GM12878 (cell line): Measurements from ENCODE around the gene UBE2O. TPM values are rescaled to one million over a fixed set of nuclear protein-coding genes. Genes with fewer than 3 reads are reported as not detected.

Experiments used
- BRCA1 ChIP-seq: IDR thresholded peaks from 2 replicates; pipeline ENCODE4 v1.6.1; 2011; ENCODE audit warnings: low read depth, low read length, improper control_type of control experiment
- HDGF ChIP-seq: fragments of 450-650 bp; IDR thresholded peaks from 2 replicates; pipeline ENCODE4 v1.6.1; 2016; ENCODE audit warnings: antibody characterized with exemption
- IKZF1 ChIP-seq: fragments of 450-650 bp; conservative IDR thresholded peaks from 2 replicates; pipeline ENCODE4 v1.6.1; 2017; ENCODE audit warnings: antibody characterized with exemption, mild to moderate bottlenecking
- MYB ChIP-seq: fragments of 150-350 bp; IDR thresholded peaks from 2 replicates; pipeline ENCODE4 v1.6.1; 2014; ENCODE audit warnings: mild to moderate bottlenecking, low read depth, low read length, borderline replicate concordance
- PAX8 ChIP-seq: fragments of 450-650 bp; IDR thresholded peaks from 2 replicates; pipeline ENCODE4 v1.6.1; 2017; ENCODE audit warnings: mild to moderate bottlenecking, moderate library complexity
- RB1 ChIP-seq: fragments of 450-650 bp; formaldehyde crosslinking; IDR thresholded peaks from 2 replicates; pipeline ENCODE4 v1.6.1; 2017; ENCODE audit warnings: mild to moderate bottlenecking, borderline replicate concordance
- STAT3 ChIP-seq: IDR thresholded peaks from 2 replicates; pipeline ENCODE4 v1.6.1; 2011; ENCODE audit warnings: low read depth, low read length, improper control_type of control experiment
- YBX1 ChIP-seq: fragments of 450-650 bp; IDR thresholded peaks from 2 replicates; pipeline ENCODE4 v1.6.1; 2016; ENCODE audit warnings: antibody characterized with exemption
- ZSCAN29 ChIP-seq: fragments of 450-650 bp; IDR thresholded peaks from 2 replicates; pipeline ENCODE4 v1.6.1; 2017; ENCODE audit warnings: mild to moderate bottlenecking, moderate library complexity
- polyA plus RNA-seq, 11 experiments: library from polyadenylated mRNA; depleted of rRNA in 4 of 11; unstranded in 6 of 11; stranded (reverse) in 5 of 11; fragments of >200 nt; fragmentation: Nextera tagmentation in 4 of 11; fragmentation: Illumina TruSeq in 1 of 11; extraction: Ambion mirVana in 4 of 11; extraction: Trizol in 1 of 11; gene quantifications; 1 replicate in 1 of 11; 2 replicates in 10 of 11; pipeline versions ENCODE4 v1.2.1 to v1.2.3, GENCODE V29; 2011 to 2016; ENCODE audit warnings: inconsistent platforms in 2 of 11, missing spikeins in 2 of 11, low read depth in 1 of 11
- total RNA-seq, 4 experiments: library from RNA; depleted of rRNA in 3 of 4; stranded (reverse); fragments of >200 nt in 3 of 4; fragmentation: Illumina TruSeq in 1 of 4; extraction: Trizol in 1 of 4; gene quantifications; 2 replicates each; pipeline versions ENCODE4 v1.2.1 to v1.2.3, GENCODE V29; 2013 to 2021
- TF ChIP-seq, protein P1 (sequence below): IDR thresholded peaks from 2 replicates; pipeline ENCODE4 v1.6.1; 2011; ENCODE audit warnings: borderline replicate concordance, low read depth, mild to moderate bottlenecking, moderate library complexity, mixed read lengths, low read length; ENCODE audit not compliant: insufficient read depth; ENCODE audit errors: extremely low read length
- TF ChIP-seq, protein P2 (sequence below): fragments of 450-650 bp; formaldehyde crosslinking; IDR thresholded peaks from 2 replicates; pipeline ENCODE4 v1.5.0; 2022; ENCODE audit warnings: mild to moderate bottlenecking, missing genetic modification characterization
- TF ChIP-seq, protein P3 (sequence below): fragments of 450-650 bp; formaldehyde crosslinking; IDR thresholded peaks from 2 replicates; pipeline ENCODE4 v1.4.0; 2022; ENCODE audit warnings: mild to moderate bottlenecking, moderate library complexity
- TF ChIP-seq, protein P4 (sequence below): fragments of 450-650 bp; IDR thresholded peaks from 2 replicates; pipeline ENCODE4 v1.6.1; 2018; ENCODE audit warnings: mild to moderate bottlenecking, low read depth, moderate library complexity; ENCODE audit not compliant: partially characterized antibody
- TF ChIP-seq, protein P5 (sequence below), 3 experiments: IDR thresholded peaks in 2 of 3; conservative IDR thresholded peaks in 1 of 3; 2 replicates each; pipeline ENCODE4 v1.5.1; 2011; ENCODE audit warnings: low read depth in 3 of 3, low read length in 3 of 3, mild to moderate bottlenecking in 3 of 3, control low read depth in 2 of 3, moderate library complexity in 2 of 3, inconsistent platforms in 1 of 3, mixed read lengths in 1 of 3; ENCODE audit not compliant: control insufficient read depth in 2 of 3, insufficient read depth in 1 of 3; ENCODE audit errors: extremely low read depth in 1 of 3

UBE2O gene
- total and polyA plus RNA-seq, 10 of the 15 experiments (the other 5 are each of a cell fraction or from before 2014, with no cell fraction given), result 2.1 to 39.0 (median 14.1) TPM

DNA sequence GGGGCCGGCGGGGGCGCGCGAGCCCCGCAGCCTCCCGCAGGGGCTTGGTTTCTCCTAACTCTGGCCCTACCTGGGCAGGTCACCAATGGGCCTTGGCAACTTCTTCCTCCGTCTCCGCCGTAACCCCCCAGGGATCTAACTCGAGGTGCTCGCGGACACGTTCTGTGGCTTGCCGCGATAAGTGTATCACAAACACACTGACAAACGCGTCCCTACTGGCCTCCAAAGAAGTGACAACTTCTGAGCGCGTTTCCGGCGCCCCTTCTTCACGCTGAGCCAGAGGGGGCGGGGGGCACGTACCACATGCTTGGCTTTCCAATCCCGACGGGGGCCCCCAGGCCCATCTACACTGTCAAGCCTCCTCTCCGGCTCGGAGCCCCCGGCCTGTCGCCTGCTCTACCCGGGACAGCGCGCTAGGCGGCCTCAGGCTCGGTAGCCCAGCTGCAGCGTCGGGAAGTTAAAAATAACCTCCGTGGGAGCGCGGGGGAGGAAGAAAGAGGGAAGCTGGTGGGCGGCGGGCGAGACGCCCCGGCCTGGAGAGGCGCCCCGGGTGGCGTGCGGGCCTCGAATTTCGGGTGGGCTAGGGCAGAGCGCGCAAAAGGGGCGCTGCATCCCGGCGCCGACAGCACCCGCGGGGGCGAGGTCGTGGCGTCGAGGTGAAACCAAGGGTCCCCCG, 69.3 kb downstream of the UBE2O start (continued):
- TF ChIP-seq STAT3 (no peak), HDGF (0 out of 2 replicates have a peak, but pooled peaks have one; percentile 38), PAX8 (no peak), RB1 (no peak), IKZF1 (peak; percentile 75), ZSCAN29 (no peak), MYB (no peak), BRCA1 (no peak), YBX1 (no peak)
- TF ChIP-seq, protein P1, sequence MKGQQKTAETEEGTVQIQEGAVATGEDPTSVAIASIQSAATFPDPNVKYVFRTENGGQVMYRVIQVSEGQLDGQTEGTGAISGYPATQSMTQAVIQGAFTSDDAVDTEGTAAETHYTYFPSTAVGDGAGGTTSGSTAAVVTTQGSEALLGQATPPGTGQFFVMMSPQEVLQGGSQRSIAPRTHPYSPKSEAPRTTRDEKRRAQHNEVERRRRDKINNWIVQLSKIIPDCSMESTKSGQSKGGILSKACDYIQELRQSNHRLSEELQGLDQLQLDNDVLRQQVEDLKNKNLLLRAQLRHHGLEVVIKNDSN, result no peak
- TF ChIP-seq, protein P2, sequence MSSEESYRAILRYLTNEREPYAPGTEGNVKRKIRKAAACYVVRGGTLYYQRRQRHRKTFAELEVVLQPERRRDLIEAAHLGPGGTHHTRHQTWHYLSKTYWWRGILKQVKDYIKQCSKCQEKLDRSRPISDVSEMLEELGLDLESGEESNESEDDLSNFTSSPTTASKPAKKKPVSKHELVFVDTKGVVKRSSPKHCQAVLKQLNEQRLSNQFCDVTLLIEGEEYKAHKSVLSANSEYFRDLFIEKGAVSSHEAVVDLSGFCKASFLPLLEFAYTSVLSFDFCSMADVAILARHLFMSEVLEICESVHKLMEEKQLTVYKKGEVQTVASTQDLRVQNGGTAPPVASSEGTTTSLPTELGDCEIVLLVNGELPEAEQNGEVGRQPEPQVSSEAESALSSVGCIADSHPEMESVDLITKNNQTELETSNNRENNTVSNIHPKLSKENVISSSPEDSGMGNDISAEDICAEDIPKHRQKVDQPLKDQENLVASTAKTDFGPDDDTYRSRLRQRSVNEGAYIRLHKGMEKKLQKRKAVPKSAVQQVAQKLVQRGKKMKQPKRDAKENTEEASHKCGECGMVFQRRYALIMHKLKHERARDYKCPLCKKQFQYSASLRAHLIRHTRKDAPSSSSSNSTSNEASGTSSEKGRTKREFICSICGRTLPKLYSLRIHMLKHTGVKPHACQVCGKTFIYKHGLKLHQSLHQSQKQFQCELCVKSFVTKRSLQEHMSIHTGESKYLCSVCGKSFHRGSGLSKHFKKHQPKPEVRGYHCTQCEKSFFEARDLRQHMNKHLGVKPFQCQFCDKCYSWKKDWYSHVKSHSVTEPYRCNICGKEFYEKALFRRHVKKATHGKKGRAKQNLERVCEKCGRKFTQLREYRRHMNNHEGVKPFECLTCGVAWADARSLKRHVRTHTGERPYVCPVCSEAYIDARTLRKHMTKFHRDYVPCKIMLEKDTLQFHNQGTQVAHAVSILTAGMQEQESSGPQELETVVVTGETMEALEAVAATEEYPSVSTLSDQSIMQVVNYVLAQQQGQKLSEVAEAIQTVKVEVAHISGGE (CRISPR knock-in tag), result no peak
- TF ChIP-seq, protein P3, sequence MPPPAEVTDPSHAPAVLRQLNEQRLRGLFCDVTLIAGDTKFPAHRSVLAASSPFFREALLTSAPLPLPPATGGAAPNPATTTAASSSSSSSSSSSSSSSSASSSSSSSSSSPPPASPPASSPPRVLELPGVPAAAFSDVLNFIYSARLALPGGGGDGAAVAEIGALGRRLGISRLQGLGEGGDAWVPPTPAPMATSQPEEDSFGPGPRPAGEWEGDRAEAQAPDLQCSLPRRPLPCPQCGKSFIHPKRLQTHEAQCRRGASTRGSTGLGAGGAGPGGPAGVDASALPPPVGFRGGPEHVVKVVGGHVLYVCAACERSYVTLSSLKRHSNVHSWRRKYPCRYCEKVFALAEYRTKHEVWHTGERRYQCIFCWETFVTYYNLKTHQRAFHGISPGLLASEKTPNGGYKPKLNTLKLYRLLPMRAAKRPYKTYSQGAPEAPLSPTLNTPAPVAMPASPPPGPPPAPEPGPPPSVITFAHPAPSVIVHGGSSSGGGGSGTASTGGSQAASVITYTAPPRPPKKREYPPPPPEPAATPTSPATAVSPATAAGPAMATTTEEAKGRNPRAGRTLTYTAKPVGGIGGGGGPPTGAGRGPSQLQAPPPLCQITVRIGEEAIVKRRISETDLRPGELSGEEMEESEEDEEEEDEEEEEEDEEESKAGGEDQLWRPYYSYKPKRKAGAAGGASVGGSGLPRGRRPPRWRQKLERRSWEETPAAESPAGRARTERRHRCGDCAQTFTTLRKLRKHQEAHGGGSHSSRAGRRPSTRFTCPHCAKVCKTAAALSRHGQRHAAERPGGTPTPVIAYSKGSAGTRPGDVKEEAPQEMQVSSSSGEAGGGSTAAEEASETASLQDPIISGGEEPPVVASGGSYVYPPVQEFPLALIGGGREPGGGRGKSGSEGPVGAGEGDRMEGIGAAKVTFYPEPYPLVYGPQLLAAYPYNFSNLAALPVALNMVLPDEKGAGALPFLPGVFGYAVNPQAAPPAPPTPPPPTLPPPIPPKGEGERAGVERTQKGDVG (CRISPR knock-in tag), result no peak
- TF ChIP-seq, protein P4, sequence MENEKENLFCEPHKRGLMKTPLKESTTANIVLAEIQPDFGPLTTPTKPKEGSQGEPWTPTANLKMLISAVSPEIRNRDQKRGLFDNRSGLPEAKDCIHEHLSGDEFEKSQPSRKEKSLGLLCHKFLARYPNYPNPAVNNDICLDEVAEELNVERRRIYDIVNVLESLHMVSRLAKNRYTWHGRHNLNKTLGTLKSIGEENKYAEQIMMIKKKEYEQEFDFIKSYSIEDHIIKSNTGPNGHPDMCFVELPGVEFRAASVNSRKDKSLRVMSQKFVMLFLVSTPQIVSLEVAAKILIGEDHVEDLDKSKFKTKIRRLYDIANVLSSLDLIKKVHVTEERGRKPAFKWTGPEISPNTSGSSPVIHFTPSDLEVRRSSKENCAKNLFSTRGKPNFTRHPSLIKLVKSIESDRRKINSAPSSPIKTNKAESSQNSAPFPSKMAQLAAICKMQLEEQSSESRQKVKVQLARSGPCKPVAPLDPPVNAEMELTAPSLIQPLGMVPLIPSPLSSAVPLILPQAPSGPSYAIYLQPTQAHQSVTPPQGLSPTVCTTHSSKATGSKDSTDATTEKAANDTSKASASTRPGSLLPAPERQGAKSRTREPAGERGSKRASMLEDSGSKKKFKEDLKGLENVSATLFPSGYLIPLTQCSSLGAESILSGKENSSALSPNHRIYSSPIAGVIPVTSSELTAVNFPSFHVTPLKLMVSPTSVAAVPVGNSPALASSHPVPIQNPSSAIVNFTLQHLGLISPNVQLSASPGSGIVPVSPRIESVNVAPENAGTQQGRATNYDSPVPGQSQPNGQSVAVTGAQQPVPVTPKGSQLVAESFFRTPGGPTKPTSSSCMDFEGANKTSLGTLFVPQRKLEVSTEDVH, result no peak
- TF ChIP-seq, protein P5, sequence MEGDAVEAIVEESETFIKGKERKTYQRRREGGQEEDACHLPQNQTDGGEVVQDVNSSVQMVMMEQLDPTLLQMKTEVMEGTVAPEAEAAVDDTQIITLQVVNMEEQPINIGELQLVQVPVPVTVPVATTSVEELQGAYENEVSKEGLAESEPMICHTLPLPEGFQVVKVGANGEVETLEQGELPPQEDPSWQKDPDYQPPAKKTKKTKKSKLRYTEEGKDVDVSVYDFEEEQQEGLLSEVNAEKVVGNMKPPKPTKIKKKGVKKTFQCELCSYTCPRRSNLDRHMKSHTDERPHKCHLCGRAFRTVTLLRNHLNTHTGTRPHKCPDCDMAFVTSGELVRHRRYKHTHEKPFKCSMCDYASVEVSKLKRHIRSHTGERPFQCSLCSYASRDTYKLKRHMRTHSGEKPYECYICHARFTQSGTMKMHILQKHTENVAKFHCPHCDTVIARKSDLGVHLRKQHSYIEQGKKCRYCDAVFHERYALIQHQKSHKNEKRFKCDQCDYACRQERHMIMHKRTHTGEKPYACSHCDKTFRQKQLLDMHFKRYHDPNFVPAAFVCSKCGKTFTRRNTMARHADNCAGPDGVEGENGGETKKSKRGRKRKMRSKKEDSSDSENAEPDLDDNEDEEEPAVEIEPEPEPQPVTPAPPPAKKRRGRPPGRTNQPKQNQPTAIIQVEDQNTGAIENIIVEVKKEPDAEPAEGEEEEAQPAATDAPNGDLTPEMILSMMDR (IDR thresholded peaks at IDR 0.05 in 2 of 3, conservative IDR thresholded peaks at IDR 0.05 in 1 of 3; ENCODE audit: control insufficient read depth in 2 of 3, extremely low read depth in 1 of 3, insufficient read depth in 1 of 3, low read depth in 3 of 3, low read length in 3 of 3), result peak; percentile 1 to 27 (median 20); a peak in 2 of 6 replicates
